DMS 273 treated with DMSO at 0.1 percent for 48 hours (cell line): ENCODE results near the gene ADAMTSL5.
"Not testable (repeated sequence)": the region's sequence is repeated elsewhere in the genome, so short reads cannot be mapped to it uniquely, and the experiment has no call there.

Experiments
- DNase-seq: peaks from one replicate; lab custom pipeline; 2025; lab: John Stamatoyannopoulos, UW

ADAMTSL5 gene

GRCh38 chr19:1529430-1529816, 16.6 kb upstream of the ADAMTSL5 start:
- DNase-seq, result no peak

- DNase-seq, result no peak
These were observed 16.0 kb upstream of the ADAMTSL5 start for GRCh38 chr19:1528596-1529429.

- DNase-seq, result no peak
These were observed 15.0 kb upstream of the ADAMTSL5 start for GRCh38 chr19:1527650-1528309.

GRCh38 chr19:1526979-1527649, 14.3 kb upstream of the ADAMTSL5 start:
- no peak for DNase-seq

GRCh38 chr19:1526066-1526778, 13.4 kb upstream of the ADAMTSL5 start:
- no peak for DNase-seq

GRCh38 chr19:1525343-1525742, 12.5 kb upstream of the ADAMTSL5 start:
- DNase-seq, result no peak

GRCh38 chr19:1524972-1525325, 12.1 kb upstream of the ADAMTSL5 start:
- no peak for DNase-seq

GRCh38 chr19:1524287-1524971, 11.6 kb upstream of the ADAMTSL5 start:
- no peak for DNase-seq

- DNase-seq, result no peak
These were observed 10.8 kb upstream of the ADAMTSL5 start, which contains the start of gene PLK5 for GRCh38 chr19:1523412-1524286. Gene PLK5, plus strand, starts transcription at chr19:1524077. Its CDS starts 2,920 bp downstream, at chr19:1526997.

- DNase-seq, result no peak
These were observed 10.0 kb upstream of the ADAMTSL5 start for GRCh38 chr19:1522838-1523237.

- no peak for DNase-seq
These were observed 9.2 kb upstream of the ADAMTSL5 start for GRCh38 chr19:1522061-1522460.

- no peak for DNase-seq
These were observed 8.8 kb upstream of the ADAMTSL5 start for GRCh38 chr19:1521636-1522035.

- no peak for DNase-seq
These were observed 7.5 kb upstream of the ADAMTSL5 start for GRCh38 chr19:1520203-1520780.

- not testable (repeated sequence) for DNase-seq
These were observed 7.0 kb upstream of the ADAMTSL5 start for GRCh38 chr19:1519802-1520201.

GRCh38 chr19:1518471-1518870, 5.7 kb upstream of the ADAMTSL5 start:
- DNase-seq, result no peak

- no peak for DNase-seq
These were observed 3.6 kb upstream of the ADAMTSL5 start for GRCh38 chr19:1516395-1516753.

- DNase-seq, result no peak
These were observed 2.3 kb upstream of the ADAMTSL5 start for GRCh38 chr19:1514986-1515721.

- DNase-seq, result no peak
These were observed 1.5 kb upstream of the ADAMTSL5 start for GRCh38 chr19:1514295-1514661.

- no peak for DNase-seq
These were observed 878 bp upstream of the ADAMTSL5 start for GRCh38 chr19:1513499-1514294.
